HepG2 (cell line): ENCODE results near the gene RNF126. TPM values are rescaled to one million over a fixed set of nuclear protein-coding genes. Genes with fewer than 3 reads are reported as not detected.
A peak's percentile ranks its signal among the peaks of the same experiment; 100 is the strongest.

Source experiments
- ATAC-seq: fragments of 200-7000 bp; cut with Tn5 transposase; 3 replicates; pipeline ENCODE4 v1.9.1; 2020; ENCODE audit warnings: mild to moderate bottlenecking, moderate library complexity
- BruUV-seq: library from RNA; stranded (reverse); fragments of 400-500 nt; replicated peaks from 2 replicates; lab custom pipeline; 2021; lab: Mats Ljungman, UMichigan
- CTCF ChIA-PET: fragments of 300-600 bp; formaldehyde crosslinking; extraction: SDS; loops from one replicate; lab custom pipeline; 2021; ENCODE audit warnings: low total read pairs, inconsistent platforms, low intra/inter-chr PET ratio; lab: Yijun Ruan, JAX
- POLR2A ChIA-PET: fragments of 350-600 bp; sonication (Branson Sonifier 250); formaldehyde crosslinking; loops from one replicate; lab custom pipeline; 2020; ENCODE audit warnings: antibody characterized with exemption, inconsistent platforms; lab: Yijun Ruan, JAX
- DNase-seq: peaks from one replicate; pipeline ENCODE4 v3.0.0-alpha.2; 2015; ENCODE audit warnings: low spot score
- FAIRE-seq: peaks from 3 replicates; lab custom pipeline; 2011; peaks lifted over from hg19 to GRCh38; lab: Jason Lieb, UNC
- H2AFZ ChIP-seq: one replicate; pipeline ENCODE4 v1.6.1; 2011; ENCODE audit warnings: low read length, inconsistent platforms
- H3K27ac ChIP-seq: fragments of 300-600 bp; 3 replicates; pipeline ENCODE4 v1.8.0; 2011; ENCODE audit warnings: mixed run types, mild to moderate bottlenecking, mixed read lengths, low read length, inconsistent platforms; ENCODE audit not compliant: insufficient read depth; ENCODE audit errors: extremely low read length
- H3K27me3 ChIP-seq, 2 experiments: fragments of 200-600 bp in 1 of 2; 2 replicates in 1 of 2; 3 replicates in 1 of 2; pipeline versions ENCODE4 v1.6.0 to v1.8.0; 2011; ENCODE audit warnings: low read length in 2 of 2, mild to moderate bottlenecking in 2 of 2, moderate library complexity in 2 of 2, inconsistent platforms in 1 of 2; ENCODE audit not compliant: insufficient read depth in 2 of 2, control insufficient read depth in 1 of 2
- H3K36me3 ChIP-seq, 2 experiments: fragments of 200-600 bp in 1 of 2; replicated peaks in 1 of 2; 2 replicates in 1 of 2; 3 replicates in 1 of 2; pipeline versions ENCODE4 v1.5.1 to v1.8.0; 2011; ENCODE audit warnings: low read length in 2 of 2, inconsistent platforms in 1 of 2; ENCODE audit not compliant: insufficient read depth in 2 of 2, control insufficient read depth in 1 of 2
- H3K4me1 ChIP-seq: 2 replicates; pipeline ENCODE4 v1.5.1; 2012; ENCODE audit warnings: low read length, inconsistent platforms; ENCODE audit not compliant: insufficient read depth
- H3K4me2 ChIP-seq: 2 replicates; pipeline ENCODE4 v1.6.0; 2011; ENCODE audit warnings: low read depth, low read length, inconsistent platforms
- H3K4me3 ChIP-seq, 3 experiments: fragments of 200-600 bp in 1 of 3; sonication (generic), shearing (Covaris generic) in 1 of 3; replicated peaks in 1 of 3; 2 replicates each; pipeline ENCODE4 v1.5.1; 2011 to 2016; ENCODE audit warnings: low read length in 3 of 3, inconsistent platforms in 2 of 3, low read depth in 2 of 3, mild to moderate bottlenecking in 2 of 3, control low read depth in 1 of 3, mixed read lengths in 1 of 3; ENCODE audit not compliant: insufficient read depth in 1 of 3
- H3K79me2 ChIP-seq: one replicate; pipeline ENCODE4 v1.6.1; 2011; ENCODE audit warnings: low read length, inconsistent platforms; ENCODE audit not compliant: insufficient read depth
- H3K9ac ChIP-seq: 2 replicates; pipeline ENCODE4 v1.6.0; 2011; ENCODE audit warnings: mild to moderate bottlenecking, low read depth, low read length, inconsistent platforms; ENCODE audit not compliant: insufficient read depth
- H3K9me3 ChIP-seq: 2 replicates; pipeline ENCODE4 v1.5.1; 2012; ENCODE audit warnings: mild to moderate bottlenecking, low read length
- H4K20me1 ChIP-seq: 2 replicates; pipeline ENCODE4 v1.6.0; 2011; ENCODE audit warnings: inconsistent platforms, mild to moderate bottlenecking, low read length, moderate library complexity; ENCODE audit not compliant: insufficient read depth
- EEA1 ChIP-seq: sonication (generic); formaldehyde crosslinking; IDR thresholded peaks from 2 replicates; pipeline ENCODE4 v1.5.1; 2020; ENCODE audit warnings: mild to moderate bottlenecking, missing genetic modification reagents, borderline replicate concordance
- GATAD1 ChIP-seq: IDR thresholded peaks from 2 replicates; pipeline ENCODE4 v1.6.1; 2016; ENCODE audit warnings: missing genetic modification reagents, missing compliant biosample characterization
- HDAC1 ChIP-seq: sonication (generic); formaldehyde crosslinking; IDR thresholded peaks from 2 replicates; pipeline ENCODE4 v1.5.1; 2020; ENCODE audit warnings: mild to moderate bottlenecking, missing genetic modification reagents
- HIVEP1 ChIP-seq: sonication (generic); formaldehyde crosslinking; IDR thresholded peaks from 2 replicates; pipeline ENCODE4 v1.4.0; 2020; ENCODE audit warnings: mild to moderate bottlenecking, missing genetic modification reagents
- HOXA3 ChIP-seq: sonication (generic); formaldehyde crosslinking; IDR thresholded peaks from 2 replicates; pipeline ENCODE4 v1.5.0; 2020; ENCODE audit warnings: missing genetic modification reagents
- NONO ChIP-seq, 2 experiments: fragments of 450-650 bp in 1 of 2; sonication (generic) in 1 of 2; formaldehyde crosslinking in 1 of 2; IDR thresholded peaks in 1 of 2; conservative IDR thresholded peaks in 1 of 2; 2 replicates each; pipeline versions ENCODE4 v1.6.1 to v1.8.0; 2017 to 2022; ENCODE audit warnings: mild to moderate bottlenecking in 1 of 2, missing genetic modification reagents in 1 of 2, moderate library complexity in 1 of 2
- PRPF4 ChIP-seq: fragments of 200-400 bp; formaldehyde crosslinking; IDR thresholded peaks from 2 replicates; pipeline ENCODE4 v1.6.1; 2016; ENCODE audit warnings: low read length, low read depth; ENCODE audit not compliant: poor library complexity, severe bottlenecking
- SRSF1 ChIP-seq: fragments of 200-400 bp; formaldehyde crosslinking; optimal IDR thresholded peaks from 2 replicates; pipeline ENCODE3; 2017; ENCODE audit warnings: mild to moderate bottlenecking, low read depth, low read length, moderate library complexity
- TAF1 ChIP-seq: sonication (generic); formaldehyde crosslinking; IDR thresholded peaks from 2 replicates; pipeline ENCODE4 v1.4.0; 2020; ENCODE audit warnings: missing genetic modification reagents
- TBP ChIP-seq: sonication (generic); formaldehyde crosslinking; IDR thresholded peaks from 2 replicates; pipeline ENCODE4 v1.5.0; 2020; ENCODE audit warnings: missing genetic modification reagents
- ZBTB38 ChIP-seq: sonication (generic); formaldehyde crosslinking; IDR thresholded peaks from 2 replicates; pipeline ENCODE4 v1.5.1; 2020; ENCODE audit warnings: mild to moderate bottlenecking, missing genetic modification reagents
- ZKSCAN1 ChIP-seq: fragments of 150-350 bp; IDR thresholded peaks from 2 replicates; pipeline ENCODE4 v1.6.1; 2014; ENCODE audit warnings: low read length
- ZNF782 ChIP-seq: sonication (generic); formaldehyde crosslinking; IDR thresholded peaks from 2 replicates; pipeline ENCODE4 v1.4.0; 2020; ENCODE audit warnings: missing genetic modification reagents, mild to moderate bottlenecking, borderline replicate concordance
- WGBS: methylation state at CpG from one replicate; pipeline ENCODE4 v1.1.6; 2017; ENCODE audit warnings: low lambda C conversion rate; 5-methylcytosine and 5-hydroxymethylcytosine counted together
- in situ Hi-C: cut with HindIII; loops from 2 replicates; pipeline ENCODE4 v1.10.0; 2017; ENCODE audit warnings: low pct_unique_long_range_greater_than_20kb; ENCODE audit not compliant: extremely low pct_ligation_motif_present
- intact Hi-C: fragments of 100-400 bp; cut with micrococcal nuclease; formaldehyde crosslinking; loops from one replicate; pipeline ENCODE4 v1.10.0; 2022; ENCODE audit not compliant: unreplicated experiment
- polyA plus RNA-seq, 8 experiments: library from polyadenylated mRNA; depleted of rRNA in 3 of 8; stranded (reverse) in 7 of 8; unstranded in 1 of 8; fragments of >200 nt; fragmentation: Illumina TruSeq in 4 of 8; extraction: Trizol in 4 of 8; gene quantifications; 2 replicates each; pipeline versions ENCODE4 v1.2.1 to v1.2.3, GENCODE V29; 2011 to 2016; ENCODE audit warnings: low read depth in 4 of 8, missing spikeins in 1 of 8, mixed read lengths in 1 of 8; ENCODE audit not compliant: insufficient read depth in 1 of 8
- total RNA-seq, 5 experiments: library from RNA; depleted of rRNA; stranded (reverse); fragments of >200 nt; fragmentation: Illumina TruSeq; extraction: Trizol; gene quantifications; 2 replicates each; pipeline ENCODE4 v1.2.3, GENCODE V29; 2016; ENCODE audit warnings: low read depth in 1 of 5
- TF ChIP-seq, protein P1 (sequence below): sonication (generic); formaldehyde crosslinking; IDR thresholded peaks from 2 replicates; pipeline ENCODE4 v1.5.0; 2020; ENCODE audit warnings: mild to moderate bottlenecking, missing genetic modification reagents, moderate library complexity
- TF ChIP-seq, protein P2 (sequence below): sonication (generic); formaldehyde crosslinking; IDR thresholded peaks from 2 replicates; pipeline ENCODE4 v1.4.0; 2020; ENCODE audit warnings: mild to moderate bottlenecking, low read depth, missing genetic modification reagents
- TF ChIP-seq, protein P3 (sequence below): sonication (generic); formaldehyde crosslinking; IDR thresholded peaks from 2 replicates; pipeline ENCODE4 v1.4.0; 2020; ENCODE audit warnings: missing genetic modification reagents
- TF ChIP-seq, protein P4 (sequence below): sonication (generic); formaldehyde crosslinking; IDR thresholded peaks from 2 replicates; pipeline ENCODE4 v1.4.0; 2020; ENCODE audit warnings: missing genetic modification reagents, mild to moderate bottlenecking, borderline replicate concordance

The RNF126 gene
- total and polyA plus RNA-seq, 2 of the 13 experiments (the other 11 are each of a cell fraction or from before 2014, with no cell fraction given): 23.2 to 34.0 TPM

DNA sequence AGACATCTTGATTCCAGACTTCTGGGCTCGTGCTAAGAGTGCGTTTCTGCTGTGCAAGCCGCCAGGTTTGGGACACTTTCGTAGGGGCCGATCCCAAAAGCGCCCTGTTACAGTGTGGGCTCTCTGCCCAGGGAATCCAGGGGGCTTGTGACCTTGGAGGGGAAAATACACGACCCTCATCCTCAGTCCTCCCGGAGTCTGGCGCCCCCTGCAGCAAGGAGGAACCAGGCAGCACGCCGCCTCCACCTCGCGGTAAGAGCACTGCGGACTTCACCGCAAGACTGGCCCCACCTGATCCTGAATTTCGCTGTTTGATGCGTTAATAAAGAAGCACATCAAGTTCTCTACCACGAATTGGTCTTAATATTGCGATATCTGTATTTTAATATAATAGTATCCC lies 34.8 kb downstream of the RNF126 start:
- H3K36me3 ChIP-seq: peaks cover 8 to 37% of the 10 kb centered on the region in 2 experiments
- ChIA-PET POLR2A (no interaction called here), CTCF (interaction anchor here (0.8 kb wide), 1 partner anchor 78 kb away, joined by 3 read pairs; no protein-coding TSS in a partner anchor)
- peaks cover 25% of the 10 kb centered on the region for H3K4me1 ChIP-seq
- DNase-seq (no peak), FAIRE-seq (no peak), ATAC-seq (no peak)
- peaks cover 7% of the 10 kb centered on the region; the same call in 1 of the 2 replicates for H4K20me1 ChIP-seq
- WGBS: 94% methylated on average over 13 of the region's 19 CpGs
- peaks cover 30% of the 10 kb centered on the region for H3K79me2 ChIP-seq
- intact Hi-C loops (no loop called here), in situ Hi-C loops (no loop called here)
- H3K9me3 ChIP-seq: no peaks in the 10 kb centered on the region
- no peak overlapping the region for H2AFZ ChIP-seq
- H3K4me2 ChIP-seq: no peak overlapping the region
- no peak overlapping the region for H3K4me3 ChIP-seq
- H3K9ac ChIP-seq: no peak overlapping the region
- no peaks in the 10 kb centered on the region; a peak in 1 of 5 replicates for H3K27me3 ChIP-seq
- no TSS peak for BruUV-seq
- H3K27ac ChIP-seq: no peak overlapping the region
- TF ChIP-seq TAF1 (CRISPR knock-in tag) (no peak), PRPF4 (peak; percentile 21), EEA1 (CRISPR knock-in tag) (no peak), ZKSCAN1 (no peak), HIVEP1 (CRISPR knock-in tag) (no peak), SRSF1 (no peak), NONO (IDR thresholded peaks at IDR 0.05) (no peak), NONO (CRISPR knock-in tag; conservative IDR thresholded peaks at IDR 0.05) (no peak), TBP (no peak), ZBTB38 (peak; percentile 91), ZNF782 (CRISPR knock-in tag) (no peak), HOXA3 (peak; percentile 54; the same call in 1 of the 2 replicates), GATAD1 (CRISPR knock-in tag) (no peak), HDAC1 (CRISPR knock-in tag) (0 out of 2 replicates have a peak, but pooled peaks have one; percentile 21)
- TF ChIP-seq, protein P1, sequence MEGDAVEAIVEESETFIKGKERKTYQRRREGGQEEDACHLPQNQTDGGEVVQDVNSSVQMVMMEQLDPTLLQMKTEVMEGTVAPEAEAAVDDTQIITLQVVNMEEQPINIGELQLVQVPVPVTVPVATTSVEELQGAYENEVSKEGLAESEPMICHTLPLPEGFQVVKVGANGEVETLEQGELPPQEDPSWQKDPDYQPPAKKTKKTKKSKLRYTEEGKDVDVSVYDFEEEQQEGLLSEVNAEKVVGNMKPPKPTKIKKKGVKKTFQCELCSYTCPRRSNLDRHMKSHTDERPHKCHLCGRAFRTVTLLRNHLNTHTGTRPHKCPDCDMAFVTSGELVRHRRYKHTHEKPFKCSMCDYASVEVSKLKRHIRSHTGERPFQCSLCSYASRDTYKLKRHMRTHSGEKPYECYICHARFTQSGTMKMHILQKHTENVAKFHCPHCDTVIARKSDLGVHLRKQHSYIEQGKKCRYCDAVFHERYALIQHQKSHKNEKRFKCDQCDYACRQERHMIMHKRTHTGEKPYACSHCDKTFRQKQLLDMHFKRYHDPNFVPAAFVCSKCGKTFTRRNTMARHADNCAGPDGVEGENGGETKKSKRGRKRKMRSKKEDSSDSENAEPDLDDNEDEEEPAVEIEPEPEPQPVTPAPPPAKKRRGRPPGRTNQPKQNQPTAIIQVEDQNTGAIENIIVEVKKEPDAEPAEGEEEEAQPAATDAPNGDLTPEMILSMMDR (CRISPR knock-in tag): peak; percentile 70
- TF ChIP-seq, protein P2, sequence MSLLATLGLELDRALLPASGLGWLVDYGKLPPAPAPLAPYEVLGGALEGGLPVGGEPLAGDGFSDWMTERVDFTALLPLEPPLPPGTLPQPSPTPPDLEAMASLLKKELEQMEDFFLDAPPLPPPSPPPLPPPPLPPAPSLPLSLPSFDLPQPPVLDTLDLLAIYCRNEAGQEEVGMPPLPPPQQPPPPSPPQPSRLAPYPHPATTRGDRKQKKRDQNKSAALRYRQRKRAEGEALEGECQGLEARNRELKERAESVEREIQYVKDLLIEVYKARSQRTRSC (CRISPR knock-in tag): no peak
- TF ChIP-seq, protein P3, sequence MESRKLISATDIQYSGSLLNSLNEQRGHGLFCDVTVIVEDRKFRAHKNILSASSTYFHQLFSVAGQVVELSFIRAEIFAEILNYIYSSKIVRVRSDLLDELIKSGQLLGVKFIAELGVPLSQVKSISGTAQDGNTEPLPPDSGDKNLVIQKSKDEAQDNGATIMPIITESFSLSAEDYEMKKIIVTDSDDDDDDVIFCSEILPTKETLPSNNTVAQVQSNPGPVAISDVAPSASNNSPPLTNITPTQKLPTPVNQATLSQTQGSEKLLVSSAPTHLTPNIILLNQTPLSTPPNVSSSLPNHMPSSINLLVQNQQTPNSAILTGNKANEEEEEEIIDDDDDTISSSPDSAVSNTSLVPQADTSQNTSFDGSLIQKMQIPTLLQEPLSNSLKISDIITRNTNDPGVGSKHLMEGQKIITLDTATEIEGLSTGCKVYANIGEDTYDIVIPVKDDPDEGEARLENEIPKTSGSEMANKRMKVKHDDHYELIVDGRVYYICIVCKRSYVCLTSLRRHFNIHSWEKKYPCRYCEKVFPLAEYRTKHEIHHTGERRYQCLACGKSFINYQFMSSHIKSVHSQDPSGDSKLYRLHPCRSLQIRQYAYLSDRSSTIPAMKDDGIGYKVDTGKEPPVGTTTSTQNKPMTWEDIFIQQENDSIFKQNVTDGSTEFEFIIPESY (CRISPR knock-in tag): peak; percentile 100
- TF ChIP-seq, protein P4, sequence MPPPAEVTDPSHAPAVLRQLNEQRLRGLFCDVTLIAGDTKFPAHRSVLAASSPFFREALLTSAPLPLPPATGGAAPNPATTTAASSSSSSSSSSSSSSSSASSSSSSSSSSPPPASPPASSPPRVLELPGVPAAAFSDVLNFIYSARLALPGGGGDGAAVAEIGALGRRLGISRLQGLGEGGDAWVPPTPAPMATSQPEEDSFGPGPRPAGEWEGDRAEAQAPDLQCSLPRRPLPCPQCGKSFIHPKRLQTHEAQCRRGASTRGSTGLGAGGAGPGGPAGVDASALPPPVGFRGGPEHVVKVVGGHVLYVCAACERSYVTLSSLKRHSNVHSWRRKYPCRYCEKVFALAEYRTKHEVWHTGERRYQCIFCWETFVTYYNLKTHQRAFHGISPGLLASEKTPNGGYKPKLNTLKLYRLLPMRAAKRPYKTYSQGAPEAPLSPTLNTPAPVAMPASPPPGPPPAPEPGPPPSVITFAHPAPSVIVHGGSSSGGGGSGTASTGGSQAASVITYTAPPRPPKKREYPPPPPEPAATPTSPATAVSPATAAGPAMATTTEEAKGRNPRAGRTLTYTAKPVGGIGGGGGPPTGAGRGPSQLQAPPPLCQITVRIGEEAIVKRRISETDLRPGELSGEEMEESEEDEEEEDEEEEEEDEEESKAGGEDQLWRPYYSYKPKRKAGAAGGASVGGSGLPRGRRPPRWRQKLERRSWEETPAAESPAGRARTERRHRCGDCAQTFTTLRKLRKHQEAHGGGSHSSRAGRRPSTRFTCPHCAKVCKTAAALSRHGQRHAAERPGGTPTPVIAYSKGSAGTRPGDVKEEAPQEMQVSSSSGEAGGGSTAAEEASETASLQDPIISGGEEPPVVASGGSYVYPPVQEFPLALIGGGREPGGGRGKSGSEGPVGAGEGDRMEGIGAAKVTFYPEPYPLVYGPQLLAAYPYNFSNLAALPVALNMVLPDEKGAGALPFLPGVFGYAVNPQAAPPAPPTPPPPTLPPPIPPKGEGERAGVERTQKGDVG (CRISPR knock-in tag): 0 out of 2 replicates have a peak, but pooled peaks have one; percentile 22
